GM21786 (cell line): ENCODE measurements around the gene TMED4.
"Not testable (repeated sequence)": the region's sequence is repeated elsewhere in the genome, so short reads cannot be mapped to it uniquely, and the experiment has no call there.

Experiments used
- ATAC-seq: cut with Tn5 transposase; IDR thresholded peaks from one replicate; pipeline ENCODE4 v1.9.1; 2021; ENCODE audit not compliant: unreplicated experiment

Gene TMED4

GRCh38 chr7:44569959-44570358, 12.1 kb downstream of the TMED4 start:
- no peak for ATAC-seq

- no peak for ATAC-seq
Observed at GRCh38 chr7:44568771-44569560, 13.1 kb downstream of the TMED4 start.

GRCh38 chr7:44567884-44568283, 14.1 kb downstream of the TMED4 start:
- ATAC-seq = no peak

DNA sequence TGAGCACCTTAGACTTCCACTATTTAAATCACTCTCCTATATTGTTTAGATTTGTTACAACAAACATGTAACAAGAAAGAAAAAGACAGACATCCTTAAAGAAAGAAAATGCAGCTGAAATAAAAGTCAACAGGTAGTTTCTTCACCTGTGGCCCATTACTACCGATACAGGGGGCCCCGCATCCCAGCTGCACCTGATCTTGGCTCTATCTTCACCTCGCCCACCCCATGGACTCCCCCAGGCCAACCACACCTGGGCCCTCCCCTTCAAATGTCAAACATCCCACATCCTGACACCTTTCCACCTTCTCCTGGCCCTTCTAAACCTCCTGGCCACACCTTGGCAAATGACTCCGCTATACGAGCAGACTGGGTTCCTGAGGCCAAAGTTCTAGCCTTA, 15.4 kb downstream of the TMED4 start:
- no peak for ATAC-seq

DNA sequence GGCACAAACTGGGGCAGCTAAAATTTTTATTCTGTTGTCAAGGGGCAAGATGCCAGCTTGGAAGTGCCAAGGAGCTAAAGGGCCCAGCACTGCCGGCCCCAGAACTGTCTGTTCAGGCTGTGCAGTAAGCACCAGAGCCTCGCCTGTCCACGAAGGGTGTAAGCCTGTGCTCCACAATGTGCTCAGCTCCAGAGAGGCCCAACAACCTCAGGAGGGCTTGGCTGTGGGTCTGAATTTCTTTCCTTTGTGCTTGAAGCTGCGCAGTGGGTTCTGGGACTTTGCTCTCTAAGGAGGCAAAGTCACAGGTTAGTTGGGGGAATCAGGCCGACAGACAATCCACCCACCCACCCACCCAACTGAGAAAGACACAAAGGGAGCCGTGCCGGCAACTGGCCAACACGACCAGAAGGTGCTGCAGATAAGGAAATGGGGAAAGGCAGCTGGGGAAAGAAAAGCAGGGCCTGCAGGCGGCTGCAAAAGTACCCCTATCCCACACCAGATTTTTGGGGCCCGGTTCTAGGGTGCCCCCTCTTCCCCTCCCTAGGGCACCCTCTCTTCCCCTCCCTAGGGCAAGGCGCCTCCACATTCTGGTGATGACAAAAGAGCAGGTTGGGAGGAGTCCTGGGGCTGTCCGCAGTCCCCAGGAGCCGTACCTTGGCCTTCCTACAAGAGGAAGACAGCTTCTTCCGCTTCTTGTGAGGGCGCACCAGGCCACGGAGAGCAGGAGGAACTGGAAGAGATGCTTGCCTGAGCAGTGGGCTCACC, 16.1 kb downstream of the TMED4 start:
- ATAC-seq = no peak

DNA sequence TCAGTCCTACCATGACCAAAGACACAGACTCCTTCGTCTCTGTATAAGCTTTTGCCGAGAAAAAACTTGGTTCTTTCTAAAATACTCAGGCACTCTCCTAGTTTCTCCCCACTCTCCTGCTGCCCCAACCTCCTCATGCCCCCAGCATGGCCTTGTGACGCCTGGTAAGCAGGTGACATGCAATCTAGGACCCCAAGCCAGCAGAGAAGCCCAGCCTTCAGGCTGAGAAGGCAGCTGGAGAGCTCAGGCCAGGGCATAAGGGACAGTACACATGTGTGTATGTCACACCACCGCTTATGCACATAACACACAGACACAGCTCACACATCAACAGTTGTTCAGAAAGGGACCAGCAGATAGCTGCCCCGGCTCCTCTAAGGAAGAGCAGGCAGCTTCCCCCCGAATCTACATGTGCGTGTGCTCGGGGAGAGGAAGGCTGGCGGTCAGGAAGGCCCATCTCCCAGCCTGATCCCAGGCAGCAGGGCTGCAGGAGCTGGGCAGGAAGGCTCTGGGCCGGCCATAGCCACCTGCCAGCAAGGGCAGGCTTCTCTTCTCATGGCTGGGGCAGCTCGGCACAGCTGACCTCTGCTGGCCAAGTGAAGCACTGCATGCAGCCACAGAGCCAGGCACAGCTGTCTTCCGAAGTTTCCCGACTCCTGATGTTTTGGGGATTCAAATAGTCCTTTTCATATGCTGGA, 16.8 kb downstream of the TMED4 start:
- no peak for ATAC-seq

DNA sequence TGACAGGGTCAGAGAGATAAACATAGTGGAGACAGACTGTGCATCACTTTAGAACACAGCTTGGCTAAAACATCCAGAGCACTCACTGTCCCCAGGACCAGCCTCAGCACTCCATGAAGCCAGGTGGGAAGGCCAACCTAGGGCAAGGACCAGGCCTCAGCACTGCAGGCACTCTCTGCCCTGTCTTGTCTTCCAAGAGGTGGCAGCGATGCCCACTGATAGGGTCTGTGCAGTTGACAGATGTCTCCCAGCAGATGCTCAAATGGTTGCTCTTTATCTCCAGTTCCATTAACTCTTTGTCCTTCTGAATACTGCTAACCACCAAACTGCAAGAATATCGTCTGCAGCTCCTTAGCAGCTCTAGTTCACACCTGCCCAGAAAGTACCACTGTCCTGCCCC, 17.4 kb downstream of the TMED4 start:
- ATAC-seq = no peak

DNA sequence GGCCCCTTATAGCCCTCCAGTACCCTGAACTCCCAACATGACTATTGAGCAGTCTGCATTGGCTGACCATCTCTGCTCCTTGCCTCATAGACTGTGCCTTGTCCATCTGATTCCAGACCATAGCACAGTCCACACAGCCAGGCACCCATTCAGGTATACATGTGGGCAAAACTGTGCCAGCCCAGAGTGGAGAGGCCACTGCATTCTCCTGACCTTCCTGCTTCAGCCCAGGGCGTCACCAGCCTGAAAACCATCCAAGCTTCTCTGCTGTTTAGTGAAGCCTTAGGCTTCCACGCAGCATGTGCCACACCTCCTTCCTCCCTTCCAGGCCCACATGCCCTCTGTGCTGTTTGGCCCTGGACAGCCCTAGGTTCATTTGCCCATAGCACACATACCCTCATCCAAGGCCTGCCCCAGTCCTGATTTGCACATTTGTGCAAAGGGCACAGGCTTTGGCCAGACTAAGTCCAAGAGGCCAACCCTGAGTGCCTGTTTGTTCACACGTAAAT, 18.8 kb downstream of the TMED4 start:
- no peak for ATAC-seq

DNA sequence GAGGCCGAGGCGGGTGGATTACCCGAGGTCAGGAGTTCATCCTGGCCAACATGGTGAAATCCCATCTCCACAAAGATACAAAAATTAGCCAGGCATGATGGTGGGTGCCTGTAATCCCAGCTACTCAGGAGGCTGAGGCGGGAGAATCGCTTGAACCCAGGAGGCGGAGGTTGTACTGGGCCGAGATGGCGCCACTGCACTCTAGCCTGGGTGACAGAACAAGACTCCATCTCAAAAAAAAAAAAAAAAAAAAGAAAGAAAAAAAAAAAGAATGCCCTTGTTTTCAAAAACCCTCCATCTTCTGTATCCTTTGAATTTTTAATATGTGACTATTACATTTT, 19.4 kb downstream of the TMED4 start:
- ATAC-seq = not testable (repeated sequence)

- ATAC-seq = no peak
Observed at GRCh38 chr7:44561962-44562621, 19.9 kb downstream of the TMED4 start.

GRCh38 chr7:44561481-44561880, 20.6 kb downstream of the TMED4 start:
- no peak for ATAC-seq

- no peak for ATAC-seq
Observed at GRCh38 chr7:44559485-44559884, 22.5 kb downstream of the TMED4 start.

- ATAC-seq = no peak
Observed at GRCh38 chr7:44557485-44557884, 24.5 kb downstream of the TMED4 start.

GRCh38 chr7:44555350-44555749, 26.7 kb downstream of the TMED4 start:
- ATAC-seq = no peak

GRCh38 chr7:44552473-44553005, 29.5 kb downstream of the TMED4 start:
- ATAC-seq = not testable (repeated sequence)

DNA sequence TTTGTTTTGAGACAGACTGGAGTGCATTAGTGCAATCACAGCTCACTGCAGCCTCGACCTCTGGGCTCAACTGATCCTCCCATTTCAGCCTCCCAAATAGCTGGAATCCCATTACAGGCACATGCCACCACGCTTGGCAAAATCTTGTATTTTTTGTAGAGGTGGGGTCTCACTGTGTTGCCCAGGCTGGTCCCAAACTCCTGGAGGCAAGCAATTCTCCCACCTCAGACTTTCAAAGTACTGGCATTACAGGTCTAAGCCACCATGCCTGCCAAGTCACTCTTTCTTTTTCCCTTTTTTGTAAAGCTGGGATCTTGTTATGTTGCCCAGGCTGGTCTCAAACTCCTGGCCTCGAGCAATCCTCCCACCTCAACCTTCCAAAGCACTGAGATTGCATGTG, 32.6 kb downstream of the TMED4 start:
- ATAC-seq = no peak

GRCh38 chr7:44548893-44549292, 33.1 kb downstream of the TMED4 start:
- no peak for ATAC-seq

DNA sequence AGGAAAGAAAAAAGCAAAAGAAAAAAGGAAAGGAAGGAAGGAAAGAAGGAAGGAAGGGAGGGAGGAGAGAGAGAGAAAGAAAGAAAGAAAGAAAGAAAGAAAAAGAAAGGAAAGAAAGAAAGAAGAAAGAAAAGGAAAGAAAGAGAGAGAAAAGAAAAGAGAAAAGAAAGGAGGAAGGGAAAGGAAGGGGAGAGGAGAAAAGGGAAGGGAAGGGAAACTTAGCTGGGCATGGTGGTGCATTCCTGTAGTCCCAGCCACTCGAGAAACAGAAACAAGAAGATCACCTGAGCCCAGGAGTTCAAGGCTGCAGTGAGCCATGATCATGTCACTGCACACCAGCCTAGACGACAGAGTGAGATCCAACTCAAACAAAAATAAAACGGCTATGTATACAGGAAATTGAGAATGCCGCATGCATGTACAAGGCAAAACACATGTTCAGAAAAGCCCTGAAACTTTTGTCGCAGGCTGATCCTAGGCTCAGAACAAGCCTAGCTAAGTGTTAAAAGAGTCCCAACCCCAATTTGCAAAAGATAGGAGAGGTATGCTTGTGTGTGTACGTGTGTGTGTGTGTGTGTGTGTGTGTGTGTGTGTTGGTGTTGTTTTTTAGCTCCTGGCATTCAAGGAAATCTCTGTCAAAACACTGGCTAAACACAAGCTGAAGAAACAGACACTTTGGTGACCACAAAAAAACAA, 34.3 kb downstream of the TMED4 start:
- no peak for ATAC-seq

DNA sequence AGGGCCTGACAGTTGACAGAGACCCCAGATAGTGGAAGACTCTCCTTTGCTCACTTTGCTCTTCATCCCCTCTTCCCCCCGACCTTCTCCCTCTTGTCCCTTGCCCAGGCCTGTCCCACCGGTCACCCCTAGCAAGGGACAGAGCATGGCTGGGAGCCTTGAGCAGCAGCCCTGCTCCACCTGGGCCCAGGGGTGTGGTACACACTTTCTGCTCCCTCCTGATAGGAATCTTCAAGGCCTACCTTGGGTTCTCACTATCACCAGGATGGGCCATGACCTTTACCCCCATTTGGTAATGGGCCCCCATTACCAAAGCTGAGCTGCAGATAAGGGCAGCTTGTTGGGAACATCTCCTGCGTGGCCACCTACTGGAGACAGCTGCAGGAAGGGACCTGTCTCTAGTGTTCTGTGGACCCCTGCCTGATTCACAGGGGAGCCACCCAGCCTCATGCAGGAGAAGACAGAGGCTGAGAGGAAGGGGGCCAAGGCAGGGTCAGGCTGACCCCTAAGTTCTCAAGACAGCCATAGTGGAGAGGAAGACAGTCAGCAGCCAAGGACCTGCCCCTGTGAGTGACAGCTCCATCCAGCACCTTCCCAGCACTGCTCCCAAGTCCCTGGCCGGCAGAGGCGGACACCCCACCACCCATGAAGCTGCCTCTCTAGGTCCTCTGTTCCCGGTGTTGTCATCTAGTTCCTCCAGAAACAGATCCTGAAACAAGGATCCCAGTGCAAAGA, 40.0 kb downstream of the TMED4 start:
- ATAC-seq = no peak
